Measurements from ENCODE around the gene SPRR1A.

The SPRR1A gene

GRCh38 chr1:152983743-152984142 is at the start of gene SPRR1A:
TSS of gene SPRR1A (plus strand) at chr1:152984081. CDS start at chr1:152985231, 1,150 bp downstream.
- no peak for DNase-seq

DNA sequence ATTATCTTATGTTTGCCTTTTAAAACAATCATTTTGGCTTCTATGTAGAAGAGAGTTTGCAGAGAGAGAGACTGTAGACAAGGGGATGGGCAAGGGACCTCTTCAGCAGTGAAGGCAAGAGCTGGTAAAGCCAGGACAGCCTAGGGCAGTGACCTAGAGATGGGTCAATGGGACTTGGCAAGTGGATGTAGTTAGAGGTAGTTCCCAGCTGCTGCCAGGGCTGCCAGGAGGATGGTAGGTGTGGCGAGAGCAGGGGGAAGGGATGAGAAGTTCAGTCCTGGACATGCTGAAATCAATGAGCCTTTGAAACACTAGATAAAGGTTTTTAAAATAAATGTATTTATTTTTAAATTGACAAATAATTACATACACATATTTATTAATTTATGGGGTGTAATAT is 43.3 kb upstream of the SPRR1A start:
- no peak for DNase-seq
- TF ChIP-seq GATA1 (IDR thresholded peaks at IDR 0.05; ENCODE audit: low read depth, low read length) = no peak
- no peak for TF ChIP-seq POLR2A (IDR thresholded peaks at IDR 0.05; ENCODE audit: low read length)

More at GRCh38 chr1:152983743-152984142, at the start of gene SPRR1A:
- no peak for TF ChIP-seq POLR2A (IDR thresholded peaks at IDR 0.05; ENCODE audit: low read length)
- no peak for TF ChIP-seq GATA1 (IDR thresholded peaks at IDR 0.05; ENCODE audit: low read depth, low read length)

- DNase-seq = no peak
Observed at GRCh38 chr1:152941037-152941711, 42.7 kb upstream of the SPRR1A start.

GRCh38 chr1:152942161-152942560 is 41.7 kb upstream of the SPRR1A start:
- no peak for TF ChIP-seq GATA1 (IDR thresholded peaks at IDR 0.05; ENCODE audit: low read depth, low read length)
- TF ChIP-seq POLR2A (IDR thresholded peaks at IDR 0.05; ENCODE audit: low read length) = no peak
- no peak for DNase-seq

More at GRCh38 chr1:152941037-152941711, 42.7 kb upstream of the SPRR1A start:
- TF ChIP-seq POLR2A (IDR thresholded peaks at IDR 0.05; ENCODE audit: low read length) (no peak), GATA1 (IDR thresholded peaks at IDR 0.05; ENCODE audit: low read depth, low read length) (no peak)

DNA sequence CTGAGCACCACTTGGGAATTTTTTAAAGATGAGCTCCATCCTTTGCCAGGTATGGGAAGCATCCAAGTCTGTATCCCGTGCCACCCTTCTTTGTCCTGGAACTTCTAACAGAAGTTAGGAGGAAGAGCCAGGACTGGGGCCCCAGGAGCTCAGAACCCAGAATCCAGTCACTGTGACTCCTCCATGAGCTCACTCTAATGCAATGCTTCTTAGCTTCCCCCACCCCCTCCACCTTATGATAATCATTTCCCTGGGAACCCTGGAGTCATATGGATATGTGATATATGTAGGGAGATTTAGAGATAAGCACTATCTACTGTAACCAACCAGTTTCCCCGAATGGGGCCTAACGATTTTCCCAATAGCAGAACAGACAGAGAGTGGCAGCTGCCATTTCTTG is 37.6 kb upstream of the SPRR1A start:
- TF ChIP-seq POLR2A (IDR thresholded peaks at IDR 0.05; ENCODE audit: low read length) = no peak
- no peak for TF ChIP-seq GATA1 (IDR thresholded peaks at IDR 0.05; ENCODE audit: low read depth, low read length)
- no peak for DNase-seq

GRCh38 chr1:152946651-152947256 is 37.1 kb upstream of the SPRR1A start, which contains the start of gene SPRR5:
TSS of gene SPRR5 (plus strand) at chr1:152947206. CDS start at chr1:152948555, 1,349 bp downstream.
- DNase-seq = no peak
- no peak for TF ChIP-seq POLR2A (IDR thresholded peaks at IDR 0.05; ENCODE audit: low read length)
- no peak for TF ChIP-seq GATA1 (IDR thresholded peaks at IDR 0.05; ENCODE audit: low read depth, low read length)

GRCh38 chr1:152951711-152952110 is 32.2 kb upstream of the SPRR1A start:
- DNase-seq = no peak

GRCh38 chr1:152953761-152954160 is 30.1 kb upstream of the SPRR1A start:
- DNase-seq = no peak
- TF ChIP-seq GATA1 (IDR thresholded peaks at IDR 0.05; ENCODE audit: low read depth, low read length) (no peak), POLR2A (IDR thresholded peaks at IDR 0.05; ENCODE audit: low read length) (no peak)

More at GRCh38 chr1:152951711-152952110, 32.2 kb upstream of the SPRR1A start:
- no peak for TF ChIP-seq GATA1 (IDR thresholded peaks at IDR 0.05; ENCODE audit: low read depth, low read length)

GRCh38 chr1:152954436-152954835 is 29.4 kb upstream of the SPRR1A start:
- DNase-seq = no peak

DNA sequence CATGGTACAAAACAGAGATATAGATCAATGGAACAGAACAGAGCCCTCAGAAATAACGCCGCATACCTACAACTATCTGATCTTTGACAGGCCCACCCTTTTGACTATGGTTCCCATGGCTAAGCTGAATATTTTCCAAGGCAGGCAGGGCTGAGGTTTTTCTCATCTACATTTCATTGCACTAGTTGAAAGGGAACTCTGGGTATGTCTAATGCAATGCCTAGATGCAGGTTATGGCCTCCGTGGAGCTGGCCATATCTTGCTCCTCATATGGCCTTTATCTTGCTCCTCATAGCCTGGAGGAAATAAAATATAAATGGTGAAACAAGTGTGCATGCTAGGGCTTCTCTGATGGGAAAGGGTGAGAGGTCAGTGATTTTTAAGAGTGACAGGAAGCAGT is 26.3 kb upstream of the SPRR1A start:
- DNase-seq = no peak
- no peak for TF ChIP-seq POLR2A (IDR thresholded peaks at IDR 0.05; ENCODE audit: low read length)
- TF ChIP-seq GATA1 (IDR thresholded peaks at IDR 0.05; ENCODE audit: low read depth, low read length) = no peak

More at GRCh38 chr1:152954436-152954835, 29.4 kb upstream of the SPRR1A start:
- TF ChIP-seq GATA1 (IDR thresholded peaks at IDR 0.05; ENCODE audit: low read depth, low read length) = no peak
- no peak for TF ChIP-seq POLR2A (IDR thresholded peaks at IDR 0.05; ENCODE audit: low read length)

DNA sequence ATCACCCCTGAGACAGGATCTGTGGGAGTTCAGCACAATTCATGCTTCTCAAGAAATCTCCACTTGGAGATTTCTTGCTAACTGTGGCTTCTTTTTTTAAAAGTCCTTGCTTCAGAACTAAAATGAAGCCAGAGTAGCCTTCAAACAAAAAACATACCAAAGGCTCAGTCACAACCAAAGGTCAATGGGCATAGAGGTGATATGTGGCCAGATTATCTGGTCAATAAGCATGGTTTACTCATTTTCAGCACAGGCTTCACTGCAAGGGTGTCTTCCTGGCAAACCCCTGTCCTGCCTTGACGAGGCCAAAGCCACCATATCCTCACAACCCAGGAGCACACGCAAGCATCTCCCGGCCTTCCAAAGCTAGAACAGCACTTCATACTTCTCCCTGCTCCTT is 24.6 kb upstream of the SPRR1A start:
- DNase-seq = no peak
- TF ChIP-seq GATA1 (IDR thresholded peaks at IDR 0.05; ENCODE audit: low read depth, low read length) (no peak), POLR2A (IDR thresholded peaks at IDR 0.05; ENCODE audit: low read length) (no peak)

DNA sequence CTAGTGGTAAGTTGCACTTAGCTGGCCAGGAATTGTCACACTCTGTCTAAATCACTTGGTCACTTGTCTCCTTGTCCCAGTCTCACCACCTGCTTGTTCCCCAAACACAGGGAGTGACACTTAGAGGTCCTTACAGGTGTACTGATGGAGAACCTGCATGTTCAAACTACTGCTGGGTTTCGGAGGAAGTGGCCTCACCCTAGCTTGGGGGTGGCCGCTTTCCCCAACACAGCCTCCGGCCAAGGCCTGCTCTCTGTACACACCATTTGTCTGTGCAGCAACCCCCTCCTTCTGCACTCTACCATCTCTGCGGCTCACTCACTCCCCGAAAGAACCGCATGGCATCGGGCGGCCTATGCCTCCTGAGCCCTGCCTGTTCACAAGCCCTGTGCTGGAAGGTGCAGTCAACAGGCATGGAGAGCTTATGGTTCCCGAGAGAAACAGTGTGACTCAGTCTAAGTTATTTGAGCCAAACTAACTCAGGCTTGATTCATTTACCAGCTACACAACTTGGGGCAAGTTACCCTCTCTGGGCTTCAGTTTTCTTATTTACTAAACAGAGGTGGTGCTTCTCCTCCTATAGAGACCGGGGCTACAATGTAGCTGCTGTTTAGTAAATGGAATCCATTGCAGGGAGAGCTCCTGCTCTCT is 24.0 kb upstream of the SPRR1A start:
- no peak for DNase-seq
- TF ChIP-seq POLR2A (IDR thresholded peaks at IDR 0.05; ENCODE audit: low read length) (no peak), GATA1 (IDR thresholded peaks at IDR 0.05; ENCODE audit: low read depth, low read length) (no peak)

GRCh38 chr1:152960452-152961044 is 23.3 kb upstream of the SPRR1A start:
- TF ChIP-seq GATA1 (IDR thresholded peaks at IDR 0.05; ENCODE audit: low read depth, low read length) = no peak
- no peak for TF ChIP-seq POLR2A (IDR thresholded peaks at IDR 0.05; ENCODE audit: low read length)
- DNase-seq = peak; percentile 3 to 10

All from erythroblast (primary cell).